ENCODE measurements around the gene GOLGA2.
"Not testable (repeated sequence)": the region's sequence is repeated elsewhere in the genome, so short reads cannot be mapped to it uniquely, and the experiment has no call there.

Gene GOLGA2

DNA sequence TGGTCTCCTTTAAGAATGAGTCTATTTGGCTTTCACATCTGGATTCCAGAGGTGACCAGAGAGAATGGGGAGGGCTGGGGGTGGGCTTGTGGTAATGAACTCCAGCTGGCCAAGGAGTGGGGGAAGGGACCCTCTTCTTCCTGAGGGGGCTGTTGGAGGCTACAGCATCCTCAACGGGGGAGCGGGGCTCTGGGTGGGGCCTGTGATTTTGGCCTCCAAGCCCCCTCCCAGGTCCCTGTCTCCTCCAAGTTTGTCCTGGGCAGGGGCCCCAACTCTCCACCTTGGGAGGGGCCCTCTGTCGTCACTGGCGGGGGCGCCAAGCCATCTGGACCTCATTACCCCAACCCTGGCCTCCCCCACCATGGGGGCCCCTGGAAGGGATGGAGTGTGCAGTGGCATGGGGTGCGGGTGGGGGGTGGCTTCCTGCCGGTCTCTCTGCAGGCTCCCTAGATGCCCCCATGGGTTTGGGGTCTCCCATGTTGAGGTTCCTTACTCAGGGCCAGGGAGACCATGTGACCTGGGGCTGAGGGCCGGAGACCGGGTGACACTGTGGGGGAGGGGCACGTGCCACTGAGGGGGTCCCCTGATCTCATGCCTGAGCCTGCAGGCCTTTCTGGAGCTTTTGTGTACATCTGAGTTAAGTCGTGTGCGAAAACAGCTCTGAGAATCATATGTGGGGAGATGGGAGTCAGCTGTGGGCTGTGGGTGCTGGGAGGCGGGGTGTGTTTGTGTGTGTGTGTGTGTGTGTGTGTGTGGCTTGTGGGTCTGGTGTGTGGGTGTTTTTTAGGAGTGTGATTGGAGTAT lies 32.4 kb downstream of the GOLGA2 start:
- no peak overlapping the region for H3K9ac ChIP-seq (ENCODE audit: low read depth in 1 of 2, low read length in 2 of 2)
- no peak overlapping the region for H3K4me3 ChIP-seq (ENCODE audit: low read depth in 1 of 2, low read length in 2 of 2)
- peaks cover 0 to 7% of the 10 kb centered on the region in 2 donors for H3K4me1 ChIP-seq (ENCODE audit: control insufficient read depth in 1 of 2, insufficient read depth in 2 of 2, low read length in 2 of 2)
- no peaks in the 10 kb centered on the region for H3K36me3 ChIP-seq (ENCODE audit: control insufficient read depth in 1 of 2, insufficient read depth in 2 of 2, low read length in 2 of 2)
- peaks cover 0 to 7% of the 10 kb centered on the region in 2 donors for H3K27me3 ChIP-seq (ENCODE audit: control insufficient read depth in 1 of 2, insufficient read depth in 2 of 2, low read length in 2 of 2)
- no peak overlapping the region for H3K27ac ChIP-seq (ENCODE audit: low read depth, low read length)
- no peaks in the 10 kb centered on the region for H3K9me3 ChIP-seq (ENCODE audit: control insufficient read depth in 1 of 2, low read length in 2 of 2)

GRCh38 chr9:128242828-128243214 lies 33.0 kb downstream of the GOLGA2 start:
- H3K36me3 ChIP-seq (ENCODE audit: control insufficient read depth in 1 of 2, insufficient read depth in 2 of 2, low read length in 2 of 2): no peaks in the 10 kb centered on the region
- no peak overlapping the region for H3K4me3 ChIP-seq (ENCODE audit: low read depth in 1 of 2, low read length in 2 of 2)
- no peak overlapping the region for H3K9ac ChIP-seq (ENCODE audit: low read depth in 1 of 2, low read length in 2 of 2)
- H3K27me3 ChIP-seq (ENCODE audit: control insufficient read depth in 1 of 2, insufficient read depth in 2 of 2, low read length in 2 of 2): peaks cover 0 to 7% of the 10 kb centered on the region in 2 donors
- no peaks in the 10 kb centered on the region for H3K9me3 ChIP-seq (ENCODE audit: control insufficient read depth in 1 of 2, low read length in 2 of 2)
- no peak overlapping the region for H3K27ac ChIP-seq (ENCODE audit: low read depth, low read length)
- H3K4me1 ChIP-seq (ENCODE audit: control insufficient read depth in 1 of 2, insufficient read depth in 2 of 2, low read length in 2 of 2): peaks cover 0 to 7% of the 10 kb centered on the region in 2 donors

- Histone ChIP-seq H3K4me1 (ENCODE audit: control insufficient read depth in 1 of 2, insufficient read depth in 2 of 2, low read length in 2 of 2) (peaks cover 0 to 7% of the 10 kb centered on the region in 2 donors), H3K36me3 (ENCODE audit: control insufficient read depth in 1 of 2, insufficient read depth in 2 of 2, low read length in 2 of 2) (no peaks in the 10 kb centered on the region), H3K27me3 (ENCODE audit: control insufficient read depth in 1 of 2, insufficient read depth in 2 of 2, low read length in 2 of 2) (peaks cover 0 to 7% of the 10 kb centered on the region in 2 donors), H3K9me3 (ENCODE audit: control insufficient read depth in 1 of 2, low read length in 2 of 2) (no peaks in the 10 kb centered on the region), H3K27ac (ENCODE audit: low read depth, low read length) (no peak overlapping the region), H3K4me3 (ENCODE audit: low read depth in 1 of 2, low read length in 2 of 2) (no peak overlapping the region), H3K9ac (ENCODE audit: low read depth in 1 of 2, low read length in 2 of 2) (no peak overlapping the region)
Observed at GRCh38 chr9:128242124-128242523, 33.7 kb downstream of the GOLGA2 start.

DNA sequence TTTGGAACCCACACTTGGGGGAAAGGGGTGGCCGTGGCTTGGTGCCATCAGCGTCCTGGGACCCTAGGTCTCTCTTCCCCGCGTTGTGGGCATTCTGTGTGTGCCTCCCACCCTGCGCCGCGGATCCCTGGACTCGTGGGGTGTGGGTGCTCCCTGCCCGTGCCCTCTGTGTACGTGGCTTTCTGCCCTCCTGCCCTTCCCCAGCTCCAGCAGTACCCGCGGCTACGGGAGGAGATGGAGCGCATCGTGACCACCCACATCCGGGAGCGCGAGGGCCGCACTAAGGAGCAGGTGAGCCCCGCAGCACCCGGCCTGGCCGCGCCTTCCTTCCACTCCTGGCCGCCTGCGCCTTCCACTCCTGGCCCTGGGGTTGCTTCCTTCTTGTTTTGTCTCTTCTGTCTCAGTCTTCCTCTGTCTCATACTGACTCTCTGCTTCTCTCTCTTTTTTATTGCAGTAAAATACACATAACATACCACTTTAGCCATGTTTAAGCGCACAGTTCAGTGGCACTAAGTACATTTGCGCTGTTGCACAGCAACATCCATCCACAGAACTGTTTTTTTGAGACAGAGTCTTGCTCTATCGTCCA lies 41.9 kb downstream of the GOLGA2 start:
- H3K27me3 ChIP-seq (ENCODE audit: control insufficient read depth in 1 of 2, insufficient read depth in 2 of 2, low read length in 2 of 2): no peaks in the 10 kb centered on the region
- no peak overlapping the region for H3K4me3 ChIP-seq (ENCODE audit: low read depth in 1 of 2, low read length in 2 of 2)
- H3K27ac ChIP-seq (ENCODE audit: low read depth, low read length): no peak overlapping the region
- no peaks in the 10 kb centered on the region for H3K36me3 ChIP-seq (ENCODE audit: control insufficient read depth in 1 of 2, insufficient read depth in 2 of 2, low read length in 2 of 2)
- H3K4me1 ChIP-seq (ENCODE audit: control insufficient read depth in 1 of 2, insufficient read depth in 2 of 2, low read length in 2 of 2): no peaks in the 10 kb centered on the region
- no peaks in the 10 kb centered on the region for H3K9me3 ChIP-seq (ENCODE audit: control insufficient read depth in 1 of 2, low read length in 2 of 2)
- no peak overlapping the region for H3K9ac ChIP-seq (ENCODE audit: low read depth in 1 of 2, low read length in 2 of 2)

DNA sequence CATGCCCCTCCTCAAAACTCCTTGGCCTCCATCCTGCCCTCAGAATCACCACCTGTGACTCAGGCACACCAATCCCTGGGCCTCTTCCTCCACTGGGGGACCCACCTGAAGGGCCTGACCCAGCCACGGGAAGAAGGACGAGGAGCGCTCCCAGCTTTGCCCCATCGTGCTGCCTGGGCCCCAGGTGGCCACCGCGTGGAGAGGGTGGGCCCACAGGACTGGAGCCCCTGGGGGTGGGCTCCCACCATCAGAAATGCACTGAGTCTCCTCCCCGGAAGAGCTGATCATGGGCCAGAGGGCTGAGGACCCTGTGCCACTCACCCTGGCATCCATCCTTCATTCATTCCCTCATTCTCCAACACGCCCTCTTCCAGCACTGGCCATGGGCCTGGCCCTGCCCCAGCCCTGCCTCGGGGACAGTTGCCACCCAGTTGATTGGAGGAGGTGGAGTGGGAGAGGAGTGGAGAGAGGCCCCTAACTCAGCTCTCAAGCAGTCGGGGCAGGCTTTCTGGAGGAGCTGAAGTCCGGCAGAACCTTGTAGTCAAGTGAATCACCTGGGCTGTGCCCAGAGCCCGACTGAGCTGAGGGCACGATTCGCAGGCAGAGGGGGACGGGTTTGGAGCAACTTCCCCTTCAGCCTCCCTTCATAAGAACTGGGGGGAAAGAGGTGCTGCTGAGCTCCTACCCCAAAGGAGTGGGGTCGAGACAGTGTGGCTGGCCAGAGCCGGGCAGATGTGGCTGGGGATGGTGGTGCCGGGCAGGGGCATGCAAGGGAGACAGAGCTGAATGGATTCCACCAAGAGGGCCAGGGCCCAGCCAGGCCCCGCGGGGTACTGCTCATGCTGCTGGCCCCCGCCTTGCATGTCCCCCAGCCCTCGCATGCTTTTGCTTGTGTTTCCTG lies 43.0 kb downstream of the GOLGA2 start:
- Histone ChIP-seq H3K4me3 (ENCODE audit: low read depth in 1 of 2, low read length in 2 of 2) (no peak overlapping the region), H3K4me1 (ENCODE audit: control insufficient read depth in 1 of 2, insufficient read depth in 2 of 2, low read length in 2 of 2) (no peaks in the 10 kb centered on the region), H3K36me3 (ENCODE audit: control insufficient read depth in 1 of 2, insufficient read depth in 2 of 2, low read length in 2 of 2) (no peaks in the 10 kb centered on the region), H3K27me3 (ENCODE audit: control insufficient read depth in 1 of 2, insufficient read depth in 2 of 2, low read length in 2 of 2) (no peaks in the 10 kb centered on the region), H3K9ac (ENCODE audit: low read depth in 1 of 2, low read length in 2 of 2) (no peak overlapping the region), H3K9me3 (ENCODE audit: control insufficient read depth in 1 of 2, low read length in 2 of 2) (no peaks in the 10 kb centered on the region), H3K27ac (ENCODE audit: low read depth, low read length) (no peak overlapping the region)

- no peaks in the 10 kb centered on the region for H3K4me1 ChIP-seq (ENCODE audit: control insufficient read depth in 1 of 2, insufficient read depth in 2 of 2, low read length in 2 of 2)
Observed at GRCh38 chr9:128231638-128232527, 43.9 kb downstream of the GOLGA2 start.

GRCh38 chr9:128230897-128231296 lies 44.9 kb downstream of the GOLGA2 start:
- not testable (repeated sequence) for H3K9me3 ChIP-seq (ENCODE audit: control insufficient read depth in 1 of 2, low read length in 2 of 2); H3K27ac ChIP-seq (ENCODE audit: low read depth, low read length); H3K4me1 ChIP-seq (ENCODE audit: control insufficient read depth in 1 of 2, insufficient read depth in 2 of 2, low read length in 2 of 2); H3K9ac ChIP-seq (ENCODE audit: low read depth in 1 of 2, low read length in 2 of 2); H3K27me3 ChIP-seq (ENCODE audit: control insufficient read depth in 1 of 2, insufficient read depth in 2 of 2, low read length in 2 of 2); H3K4me3 ChIP-seq (ENCODE audit: low read depth in 1 of 2, low read length in 2 of 2); H3K36me3 ChIP-seq (ENCODE audit: control insufficient read depth in 1 of 2, insufficient read depth in 2 of 2, low read length in 2 of 2)

More at GRCh38 chr9:128231638-128232527, 43.9 kb downstream of the GOLGA2 start:
- no peaks in the 10 kb centered on the region for H3K27me3 ChIP-seq (ENCODE audit: control insufficient read depth in 1 of 2, insufficient read depth in 2 of 2, low read length in 2 of 2)
- no peak overlapping the region for H3K4me3 ChIP-seq (ENCODE audit: low read depth in 1 of 2, low read length in 2 of 2)
- no peaks in the 10 kb centered on the region for H3K36me3 ChIP-seq (ENCODE audit: control insufficient read depth in 1 of 2, insufficient read depth in 2 of 2, low read length in 2 of 2)
- H3K9me3 ChIP-seq (ENCODE audit: control insufficient read depth in 1 of 2, low read length in 2 of 2): no peaks in the 10 kb centered on the region
- H3K9ac ChIP-seq (ENCODE audit: low read depth in 1 of 2, low read length in 2 of 2): no peak overlapping the region
- H3K27ac ChIP-seq (ENCODE audit: low read depth, low read length): no peak overlapping the region

- Histone ChIP-seq H3K9ac (ENCODE audit: low read depth in 1 of 2, low read length in 2 of 2) (no peak overlapping the region), H3K4me3 (ENCODE audit: low read depth in 1 of 2, low read length in 2 of 2) (no peak overlapping the region), H3K9me3 (ENCODE audit: control insufficient read depth in 1 of 2, low read length in 2 of 2) (no peaks in the 10 kb centered on the region), H3K4me1 (ENCODE audit: control insufficient read depth in 1 of 2, insufficient read depth in 2 of 2, low read length in 2 of 2) (no peaks in the 10 kb centered on the region), H3K27me3 (ENCODE audit: control insufficient read depth in 1 of 2, insufficient read depth in 2 of 2, low read length in 2 of 2) (no peaks in the 10 kb centered on the region), H3K36me3 (ENCODE audit: control insufficient read depth in 1 of 2, insufficient read depth in 2 of 2, low read length in 2 of 2) (no peaks in the 10 kb centered on the region), H3K27ac (ENCODE audit: low read depth, low read length) (no peak overlapping the region)
Observed at GRCh38 chr9:128226412-128226801, 49.4 kb downstream of the GOLGA2 start.

DNA sequence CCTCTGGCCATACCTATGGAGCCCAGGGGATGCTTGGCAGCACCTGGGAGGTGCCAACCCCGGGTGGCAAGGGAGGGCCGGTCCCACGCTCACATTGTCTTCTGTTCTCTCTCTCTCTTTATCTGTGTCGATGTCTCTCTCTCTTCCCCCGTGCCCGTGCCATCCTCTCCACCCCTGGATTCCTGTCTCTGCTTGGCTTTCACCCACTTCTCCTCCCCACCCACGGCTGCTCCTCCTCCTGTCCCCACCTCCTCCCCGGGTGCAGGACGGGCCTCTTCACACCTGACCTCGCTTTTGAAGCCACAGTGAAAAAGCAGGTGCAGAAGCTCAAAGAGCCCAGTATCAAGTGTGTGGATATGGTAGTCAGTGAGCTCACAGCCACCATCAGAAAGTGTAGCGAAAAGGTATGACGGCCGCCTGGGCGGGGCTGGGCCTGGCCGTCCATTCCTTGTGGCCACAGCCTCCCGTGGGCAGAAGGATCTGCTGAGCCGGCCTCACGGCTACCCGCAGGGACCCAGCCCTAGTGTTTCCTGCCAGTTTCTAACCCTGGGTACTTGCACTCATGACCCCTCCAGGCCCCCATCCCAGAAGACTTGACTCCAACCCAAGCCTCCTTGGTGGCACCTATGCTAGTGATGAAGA lies 49.9 kb downstream of the GOLGA2 start:
- no peaks in the 10 kb centered on the region for H3K9me3 ChIP-seq (ENCODE audit: control insufficient read depth in 1 of 2, low read length in 2 of 2)
- H3K9ac ChIP-seq (ENCODE audit: low read depth in 1 of 2, low read length in 2 of 2): no peak overlapping the region
- H3K36me3 ChIP-seq (ENCODE audit: control insufficient read depth in 1 of 2, insufficient read depth in 2 of 2, low read length in 2 of 2): no peaks in the 10 kb centered on the region
- no peak overlapping the region for H3K4me3 ChIP-seq (ENCODE audit: low read depth in 1 of 2, low read length in 2 of 2)
- H3K27ac ChIP-seq (ENCODE audit: low read depth, low read length): no peak overlapping the region
- no peaks in the 10 kb centered on the region for H3K27me3 ChIP-seq (ENCODE audit: control insufficient read depth in 1 of 2, insufficient read depth in 2 of 2, low read length in 2 of 2)
- no peaks in the 10 kb centered on the region for H3K4me1 ChIP-seq (ENCODE audit: control insufficient read depth in 1 of 2, insufficient read depth in 2 of 2, low read length in 2 of 2)
